ENCODE measurements around the gene HSD17B1.

GRCh38 chr17:42514867-42515266, 37.9 kb upstream of the HSD17B1 start:
- TF ChIP-seq CTCF (IDR thresholded peaks at IDR 0.05; ENCODE audit: low read depth, low read length), result no peak
- no peak for TF ChIP-seq EZH2phosphoT487 (IDR thresholded peaks at IDR 0.05; ENCODE audit: low read depth)
